Hepatocyte (in vitro differentiated cells): ENCODE data around the gene SPESP1. TPM values are rescaled to one million over a fixed set of nuclear protein-coding genes. Genes with fewer than 3 reads are reported as not detected.

Source experiments
- DNase-seq: peaks from one replicate; pipeline ENCODE4 v3.0.0-alpha.2; 2016; ENCODE audit warnings: low spot score
- H2AFZ ChIP-seq: fragments of 200-600 bp; sonication (generic); 2 replicates; pipeline ENCODE4 v1.6.0; 2016; ENCODE audit warnings: antibody characterized with exemption, mild to moderate bottlenecking
- H3K27ac ChIP-seq: fragments of 200-600 bp; sonication (generic); 2 replicates; pipeline ENCODE4 v1.5.1; 2016; ENCODE audit warnings: mild to moderate bottlenecking
- H3K27me3 ChIP-seq: fragments of 200-600 bp; sonication (generic); 2 replicates; pipeline ENCODE4 v1.6.1; 2016
- H3K36me3 ChIP-seq: fragments of 200-600 bp; sonication (generic); replicated peaks from 2 replicates; pipeline ENCODE4 v1.5.1; 2016; ENCODE audit warnings: low read depth; ENCODE audit not compliant: insufficient read depth
- H3K4me1 ChIP-seq: fragments of 200-600 bp; sonication (generic); 2 replicates; pipeline ENCODE4 v1.5.1; 2016; ENCODE audit warnings: mild to moderate bottlenecking, moderate library complexity; ENCODE audit not compliant: insufficient read depth
- H3K4me2 ChIP-seq: fragments of 200-600 bp; sonication (generic); 2 replicates; pipeline ENCODE4 v1.6.0; 2016
- H3K4me3 ChIP-seq: fragments of 200-600 bp; sonication (generic); 2 replicates; pipeline ENCODE4 v1.5.1; 2016; ENCODE audit warnings: mild to moderate bottlenecking
- H3K79me2 ChIP-seq: fragments of 200-600 bp; sonication (generic); 2 replicates; pipeline ENCODE4 v1.6.0; 2017; ENCODE audit warnings: mild to moderate bottlenecking
- H3K9me2 ChIP-seq: fragments of 200-600 bp; sonication (generic); replicated peaks from 2 replicates; pipeline ENCODE4 v1.6.0; 2017; ENCODE audit warnings: mild to moderate bottlenecking; ENCODE audit not compliant: insufficient read depth
- H3K9me3 ChIP-seq: fragments of 200-600 bp; sonication (generic); 2 replicates; pipeline ENCODE4 v1.5.1; 2016; ENCODE audit warnings: low read depth, mild to moderate bottlenecking
- H4K20me1 ChIP-seq: fragments of 200-600 bp; sonication (generic); 2 replicates; pipeline ENCODE4 v1.6.0; 2016; ENCODE audit warnings: mild to moderate bottlenecking; ENCODE audit not compliant: insufficient read depth, poor library complexity, severe bottlenecking
- EZH2 ChIP-seq: fragments of 200-600 bp; sonication (generic); IDR thresholded peaks from 2 replicates; pipeline ENCODE4 v1.6.1; 2016; ENCODE audit warnings: antibody characterized with exemption, mild to moderate bottlenecking, borderline replicate concordance
- EZH2phosphoT487 ChIP-seq: fragments of 200-600 bp; sonication (generic); IDR thresholded peaks from one replicate; pipeline ENCODE4 v1.6.1; 2018; ENCODE audit warnings: antibody characterized with exemption, mild to moderate bottlenecking, low read depth, moderate library complexity; ENCODE audit not compliant: unreplicated experiment, severe bottlenecking
- WGBS: methylation state at CpG from one replicate; pipeline ENCODE4 v1.1.6; 2016; ENCODE audit warnings: low lambda C conversion rate; ENCODE audit errors: missing lambda C conversion rate; 5-methylcytosine and 5-hydroxymethylcytosine counted together
- polyA plus RNA-seq: library from polyadenylated mRNA; unstranded; fragments of >200 nt; fragmentation: Nextera tagmentation; extraction: Ambion mirVana; gene quantifications from 2 replicates; pipeline ENCODE4 v1.2.1, GENCODE V29; 2016
- total RNA-seq: library from RNA; depleted of rRNA; stranded (reverse); fragments of >200 nt; gene quantifications from 2 replicates; pipeline ENCODE4 v1.2.3, GENCODE V29; 2014
- TF ChIP-seq, protein P1 (sequence below): fragments of 200-600 bp; sonication (generic); IDR thresholded peaks from 2 replicates; pipeline ENCODE4 v1.5.1; 2016; ENCODE audit warnings: antibody characterized with exemption, mild to moderate bottlenecking; ENCODE audit not compliant: poor library complexity

The SPESP1 gene
- not detected in 2 replicates for total RNA-seq
- not detected in 2 replicates for polyA plus RNA-seq

DNA sequence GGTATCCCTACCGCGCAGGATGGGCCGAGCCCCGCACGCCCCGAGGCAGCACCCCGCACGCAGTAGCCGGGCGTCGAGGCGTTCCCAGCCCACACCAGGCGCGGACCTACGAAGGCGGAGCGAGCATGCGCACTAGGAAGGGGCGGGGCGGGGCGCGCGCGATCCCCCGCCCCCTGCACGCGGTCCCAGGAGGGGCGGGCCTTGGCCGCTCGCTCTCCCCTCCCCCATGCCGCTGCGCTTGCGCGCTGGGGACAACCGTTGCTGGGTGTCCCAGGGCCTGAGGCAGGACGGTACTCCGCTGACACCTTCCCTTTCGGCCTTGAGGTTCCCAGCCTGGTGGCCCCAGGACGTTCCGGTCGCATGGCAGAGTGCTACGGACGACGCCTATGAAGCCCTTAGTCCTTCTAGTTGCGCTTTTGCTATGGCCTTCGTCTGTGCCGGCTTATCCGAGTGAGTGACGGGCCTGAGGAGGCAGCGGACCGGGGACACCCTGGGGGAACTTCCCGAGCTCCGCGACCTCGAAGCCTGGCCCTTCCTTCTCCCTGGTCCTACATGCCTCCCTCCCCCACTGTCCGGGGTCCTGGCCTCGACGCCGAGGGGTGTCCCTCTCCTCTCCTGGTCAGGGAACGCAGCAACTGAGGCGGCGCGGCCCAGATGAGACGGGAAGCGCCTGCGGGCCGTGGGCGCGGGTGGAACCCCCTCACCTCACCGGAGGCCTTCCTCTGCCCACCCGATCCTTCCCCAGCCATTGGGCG lies at the start of gene SPESP1:
TSS of gene SPESP1 (plus strand) at position 258 of the 755 bp plus-strand sequence. CDS start at position 387, 129 bp downstream.
- DNase-seq: no peak
- Histone ChIP-seq H2AFZ (no peak within 1 kb of the TSS), H3K9me2 (no peaks in the 10 kb centered on the region), H3K27me3 (peaks cover 5% of the 10 kb centered on the region), H3K79me2 (no peaks in the 10 kb centered on the region), H3K9me3 (no peaks in the 10 kb centered on the region), H3K4me3 (no peak within 1 kb of the TSS), H4K20me1 (no peaks in the 10 kb centered on the region), H3K4me1 (no peaks in the 10 kb centered on the region), H3K36me3 (no peaks in the 10 kb centered on the region), H3K4me2 (no peak within 1 kb of the TSS), H3K27ac (no peak within 1 kb of the TSS)
- TF ChIP-seq, protein P1, sequence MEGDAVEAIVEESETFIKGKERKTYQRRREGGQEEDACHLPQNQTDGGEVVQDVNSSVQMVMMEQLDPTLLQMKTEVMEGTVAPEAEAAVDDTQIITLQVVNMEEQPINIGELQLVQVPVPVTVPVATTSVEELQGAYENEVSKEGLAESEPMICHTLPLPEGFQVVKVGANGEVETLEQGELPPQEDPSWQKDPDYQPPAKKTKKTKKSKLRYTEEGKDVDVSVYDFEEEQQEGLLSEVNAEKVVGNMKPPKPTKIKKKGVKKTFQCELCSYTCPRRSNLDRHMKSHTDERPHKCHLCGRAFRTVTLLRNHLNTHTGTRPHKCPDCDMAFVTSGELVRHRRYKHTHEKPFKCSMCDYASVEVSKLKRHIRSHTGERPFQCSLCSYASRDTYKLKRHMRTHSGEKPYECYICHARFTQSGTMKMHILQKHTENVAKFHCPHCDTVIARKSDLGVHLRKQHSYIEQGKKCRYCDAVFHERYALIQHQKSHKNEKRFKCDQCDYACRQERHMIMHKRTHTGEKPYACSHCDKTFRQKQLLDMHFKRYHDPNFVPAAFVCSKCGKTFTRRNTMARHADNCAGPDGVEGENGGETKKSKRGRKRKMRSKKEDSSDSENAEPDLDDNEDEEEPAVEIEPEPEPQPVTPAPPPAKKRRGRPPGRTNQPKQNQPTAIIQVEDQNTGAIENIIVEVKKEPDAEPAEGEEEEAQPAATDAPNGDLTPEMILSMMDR: no peak
- no peak for TF ChIP-seq EZH2
- TF ChIP-seq EZH2phosphoT487: no peak
- 98% methylated on average over 56 of the region's 72 CpGs for WGBS

- H3K9me3 ChIP-seq: no peaks in the 10 kb centered on the region
- 30% methylated on average over 6 of the region's 6 CpGs for WGBS
- H3K79me2 ChIP-seq: no peaks in the 10 kb centered on the region
- H2AFZ ChIP-seq: no peak overlapping the region
- H3K4me2 ChIP-seq: peak overlapping the region; percentile 19
- H3K4me1 ChIP-seq: peaks cover 12% of the 10 kb centered on the region
- no peaks in the 10 kb centered on the region for H3K36me3 ChIP-seq
- no peaks in the 10 kb centered on the region for H3K9me2 ChIP-seq
- H3K27me3 ChIP-seq: no peaks in the 10 kb centered on the region
- no peak for TF ChIP-seq EZH2phosphoT487
- TF ChIP-seq, protein P1: no peak
- no peak for TF ChIP-seq EZH2
- no peak overlapping the region for H3K4me3 ChIP-seq
- H4K20me1 ChIP-seq: no peaks in the 10 kb centered on the region
- no peak for DNase-seq
- H3K27ac ChIP-seq: peak overlapping the region; percentile 2
Measured at GRCh38 chr15:68885070-68885469, 45.3 kb upstream of the SPESP1 start.

DNA sequence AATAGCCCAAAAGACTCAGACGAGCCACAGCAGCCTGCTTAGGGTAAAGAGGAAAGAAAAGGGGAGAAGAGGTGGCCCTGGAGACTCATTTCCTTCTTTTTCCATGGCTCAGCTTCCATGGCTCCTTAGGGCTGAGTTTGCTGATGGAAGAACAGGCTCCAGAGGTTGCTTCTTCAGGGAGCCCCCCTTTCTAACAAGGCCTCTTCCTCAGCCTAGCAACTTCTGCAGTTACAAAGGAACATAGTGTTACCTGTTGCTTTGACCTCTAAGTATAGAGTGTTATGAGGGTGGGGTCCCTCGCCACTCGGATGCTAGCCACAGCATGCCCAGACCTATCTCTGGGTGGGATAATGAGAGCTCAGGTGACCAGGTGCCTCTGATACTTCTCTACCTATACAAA lies 43.2 kb upstream of the SPESP1 start:
- Histone ChIP-seq H3K4me1 (peaks cover 12% of the 10 kb centered on the region), H4K20me1 (no peaks in the 10 kb centered on the region), H3K4me3 (no peak overlapping the region), H3K9me2 (no peaks in the 10 kb centered on the region), H3K9me3 (no peaks in the 10 kb centered on the region), H3K27ac (no peak overlapping the region), H3K79me2 (no peaks in the 10 kb centered on the region), H3K4me2 (no peak overlapping the region), H2AFZ (no peak overlapping the region), H3K27me3 (no peaks in the 10 kb centered on the region), H3K36me3 (no peaks in the 10 kb centered on the region)
- WGBS: 88% methylated on average over 3 of the region's 3 CpGs
- no peak for DNase-seq
- TF ChIP-seq, protein P1: no peak
- TF ChIP-seq EZH2phosphoT487: no peak
- no peak for TF ChIP-seq EZH2
